ENCODE results near the gene RABGAP1.

RABGAP1 gene

DNA sequence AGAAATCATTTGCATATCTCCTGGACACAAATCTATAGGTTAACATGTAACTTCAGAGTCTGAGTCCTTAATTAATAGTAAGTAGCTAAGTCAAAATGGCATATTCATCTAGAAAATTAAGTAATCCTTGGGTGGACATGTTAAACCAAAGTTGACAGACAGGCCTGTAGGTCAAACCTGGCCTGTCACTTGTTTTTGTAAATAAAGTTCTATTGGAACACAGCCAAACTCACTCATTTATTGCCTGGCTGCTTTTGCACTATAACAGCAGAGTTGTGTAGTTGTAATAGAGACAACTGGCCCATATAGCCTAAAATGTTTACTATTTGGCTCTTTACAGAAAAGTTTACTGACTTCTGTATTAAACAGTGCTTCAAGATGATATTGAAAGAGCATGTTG lies 68.1 kb downstream of the RABGAP1 start:
- DNase-seq (ENCODE audit: low spot score): no peak

DNA sequence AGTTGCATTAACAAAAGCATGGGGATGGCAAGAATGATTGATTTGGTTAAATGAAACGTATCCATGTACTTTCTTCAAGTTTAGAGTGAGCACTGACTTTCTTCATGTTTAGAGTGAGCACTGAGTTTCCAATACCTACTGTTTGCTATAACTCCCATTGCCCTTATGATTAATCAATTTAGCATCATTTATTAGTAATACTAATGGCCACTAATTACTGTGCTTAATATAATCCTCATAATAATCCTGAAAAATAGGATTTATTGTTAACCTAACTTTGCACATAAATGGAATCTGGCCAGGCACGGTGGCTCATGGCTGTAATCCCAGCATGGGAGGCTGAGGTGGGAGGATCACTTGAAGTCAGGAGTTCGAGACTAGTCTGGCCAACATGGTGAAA lies 70.6 kb downstream of the RABGAP1 start:
- DNase-seq (ENCODE audit: low spot score): no peak

DNA sequence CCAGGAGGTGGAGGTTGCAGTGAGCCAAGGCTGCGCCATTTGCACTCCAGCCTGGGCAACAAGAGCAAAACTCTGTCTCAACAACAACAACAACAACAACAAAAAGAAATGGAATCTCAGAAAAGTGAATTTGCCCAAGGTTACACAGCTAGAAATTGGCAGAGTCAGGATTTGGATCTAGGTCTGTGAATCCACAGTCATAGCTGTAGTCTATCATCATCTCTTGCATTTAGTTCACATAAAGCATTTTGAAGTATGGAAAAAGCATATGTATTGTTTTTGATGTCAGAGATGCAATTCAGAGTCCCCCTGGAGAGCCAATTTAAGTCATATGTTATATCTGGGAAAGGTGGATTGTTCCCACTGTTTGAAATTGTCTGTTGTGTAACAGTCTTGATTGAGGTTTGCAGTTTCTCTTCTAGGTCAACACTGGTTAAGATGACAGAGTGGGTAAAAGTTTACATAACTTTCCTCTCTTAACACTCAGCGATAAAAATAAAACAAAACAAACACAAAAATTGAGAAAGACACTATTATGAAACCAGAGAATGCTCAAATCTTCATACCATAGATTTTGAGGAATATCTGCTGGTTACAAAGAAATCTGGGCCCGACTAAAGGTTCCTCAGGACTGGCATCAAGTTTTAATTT lies 71.2 kb downstream of the RABGAP1 start:
- no peak for DNase-seq (ENCODE audit: low spot score)

DNA sequence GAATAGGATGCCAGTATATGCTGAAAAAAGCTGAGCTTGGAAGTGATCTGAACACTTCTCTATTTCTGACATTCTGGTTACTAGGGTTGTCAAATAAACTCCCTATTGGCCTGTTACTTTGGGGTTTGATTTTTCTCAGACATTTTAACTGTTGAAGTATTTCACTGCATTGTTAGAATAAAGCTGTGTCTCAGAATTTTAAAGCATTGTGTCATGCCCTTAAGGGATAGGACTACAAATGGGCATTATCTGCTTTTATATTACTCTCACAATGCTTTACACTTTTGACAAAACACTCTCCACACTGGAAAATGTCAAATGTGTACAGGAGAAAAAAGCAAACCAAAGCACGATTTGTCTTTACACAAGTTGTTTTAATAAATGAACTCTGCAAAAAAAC lies 75.8 kb downstream of the RABGAP1 start:
- DNase-seq (ENCODE audit: low spot score): no peak

DNA sequence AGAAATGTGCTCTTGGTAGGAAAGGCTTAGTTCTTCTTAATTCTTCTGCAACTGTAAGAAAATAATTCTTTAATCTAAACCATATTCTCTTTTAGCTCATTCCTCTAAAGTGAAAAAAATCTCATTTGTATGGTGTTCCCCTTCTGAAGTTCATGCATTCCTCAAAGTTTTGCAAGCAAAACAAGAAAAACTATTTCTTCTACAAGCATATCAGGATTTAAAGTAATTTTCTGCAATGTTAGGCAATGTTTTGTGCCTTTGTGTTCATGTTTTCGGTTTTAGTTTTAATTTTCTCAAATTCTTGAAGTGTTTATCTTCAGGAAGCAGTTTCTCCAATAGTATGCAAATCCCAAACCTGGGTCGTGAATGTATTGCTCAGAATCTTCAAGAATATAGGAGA lies 80.0 kb downstream of the RABGAP1 start:
- no peak for DNase-seq (ENCODE audit: low spot score)

DNA sequence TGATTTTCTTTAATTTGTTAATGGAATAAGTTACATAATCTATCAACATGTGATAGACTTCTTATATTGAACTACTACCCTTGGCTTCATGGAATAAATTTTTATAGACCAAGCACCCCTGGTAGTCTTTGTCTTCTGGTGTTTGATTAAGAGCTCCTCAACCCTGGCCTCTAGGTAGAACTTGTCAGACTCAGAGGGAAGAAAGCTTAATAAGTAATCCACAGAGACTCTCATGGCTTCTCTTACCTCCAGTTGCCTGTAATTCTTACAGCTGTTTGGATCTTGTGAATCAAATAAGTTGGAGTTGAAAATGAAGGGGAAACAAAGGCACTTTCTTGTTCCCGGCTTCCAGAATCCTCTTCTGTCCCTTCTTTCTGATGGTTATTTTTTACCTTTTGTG lies 85.6 kb downstream of the RABGAP1 start:
- no peak for DNase-seq (ENCODE audit: low spot score)

DNA sequence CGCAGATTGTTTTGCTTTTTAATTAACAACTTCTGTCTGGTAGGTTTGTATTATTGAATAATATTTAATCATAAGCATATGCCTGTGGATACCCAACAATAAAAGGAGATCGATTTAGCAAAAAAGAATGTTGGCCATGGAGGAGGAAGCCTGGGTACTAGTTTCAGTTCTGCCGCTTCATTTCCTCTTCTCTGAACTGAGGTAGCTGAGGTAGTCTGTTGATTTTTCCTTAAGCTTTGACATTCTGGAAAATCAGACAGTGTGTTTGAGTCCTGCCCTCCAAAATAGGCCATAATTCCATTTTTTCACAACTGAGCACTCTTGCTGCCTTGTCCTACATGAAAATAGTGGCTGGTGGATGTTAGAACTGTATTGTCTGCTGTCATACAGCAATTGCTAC lies 86.7 kb downstream of the RABGAP1 start:
- no peak for DNase-seq (ENCODE audit: low spot score)

DNA sequence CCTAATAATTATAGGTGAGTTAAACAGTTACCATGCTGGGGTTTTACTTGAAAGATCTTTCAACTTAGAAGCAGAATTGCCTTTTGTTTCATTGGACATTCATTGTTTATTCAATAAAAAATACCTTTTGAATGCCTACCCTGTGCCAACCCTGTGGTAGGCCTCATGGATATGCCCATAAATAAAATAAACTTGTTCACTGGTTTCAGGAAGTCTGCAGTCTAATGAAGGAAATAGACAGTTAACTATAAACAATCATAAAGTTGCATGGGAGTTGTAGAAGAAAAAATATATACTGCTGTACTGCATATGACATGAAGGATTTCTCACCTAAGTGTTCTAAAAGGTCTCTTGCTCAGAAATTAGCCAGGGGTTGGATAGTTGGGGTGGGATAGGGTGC lies 87.3 kb downstream of the RABGAP1 start:
- DNase-seq (ENCODE audit: low spot score): no peak

DNA sequence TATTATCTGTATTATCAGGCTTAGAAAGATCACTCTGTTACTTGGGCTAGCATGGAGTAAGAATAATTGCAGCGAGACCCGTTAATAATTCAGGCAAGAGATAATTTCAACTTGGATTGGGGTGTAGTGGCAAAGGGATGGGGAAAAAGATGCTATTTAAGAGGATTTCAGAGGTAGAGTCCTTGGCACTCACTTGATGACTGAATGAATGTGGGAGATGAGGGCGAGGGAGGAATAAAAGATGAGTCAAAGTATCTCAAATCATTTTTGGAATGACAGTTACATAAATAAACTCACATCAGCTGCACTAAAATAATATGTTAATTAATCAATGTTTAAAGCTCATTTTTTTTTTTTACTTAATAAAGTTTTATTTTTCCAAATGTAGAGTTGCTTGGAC lies 88.2 kb downstream of the RABGAP1 start:
- no peak for DNase-seq (ENCODE audit: low spot score)

DNA sequence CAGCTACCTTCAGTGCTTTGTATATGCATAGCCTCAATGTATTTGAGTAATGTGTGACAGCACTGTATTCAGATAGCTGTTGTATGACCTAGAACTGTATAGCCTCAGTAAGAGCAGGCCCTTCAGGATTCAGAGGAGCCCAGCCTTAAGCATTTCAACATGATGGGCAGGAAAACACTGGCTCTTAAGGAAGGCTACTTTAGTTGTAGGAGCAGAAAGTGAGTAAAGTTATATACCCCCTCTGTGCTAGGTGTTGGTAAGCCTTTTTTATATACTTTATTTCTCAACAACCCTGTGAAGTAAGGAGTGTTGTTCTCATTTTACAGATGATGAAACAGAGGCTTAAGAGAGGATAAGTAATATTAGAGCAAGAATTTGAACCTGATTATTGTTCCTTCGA lies 91.1 kb downstream of the RABGAP1 start:
- no peak for DNase-seq (ENCODE audit: low spot score)

DNA sequence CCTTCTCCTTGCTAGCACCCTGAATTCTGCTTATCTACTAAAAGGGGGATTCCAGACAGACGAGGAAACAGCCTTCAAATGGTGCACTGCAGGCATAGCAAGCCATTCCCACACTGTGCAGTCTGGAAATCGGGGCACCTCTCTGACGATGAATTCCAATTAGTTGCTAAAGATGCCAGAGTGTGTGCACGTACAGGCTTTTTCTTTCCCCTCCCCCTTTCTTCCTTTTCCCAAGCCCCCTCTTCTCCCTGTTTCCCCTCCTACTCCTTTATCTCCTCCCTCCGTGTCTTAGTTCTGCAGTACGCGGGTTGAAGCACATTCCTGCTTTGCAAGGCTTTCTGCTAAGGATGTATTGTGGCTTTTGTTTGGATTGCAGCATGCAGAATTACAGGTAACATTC lies 92.5 kb downstream of the RABGAP1 start, which contains the start of gene GPR21:
GPR21 (plus strand) TSS at position 316 of the 400 bp plus-strand sequence. CDS start 900 bp downstream, outside the sequence.
- DNase-seq (ENCODE audit: low spot score): no peak

DNA sequence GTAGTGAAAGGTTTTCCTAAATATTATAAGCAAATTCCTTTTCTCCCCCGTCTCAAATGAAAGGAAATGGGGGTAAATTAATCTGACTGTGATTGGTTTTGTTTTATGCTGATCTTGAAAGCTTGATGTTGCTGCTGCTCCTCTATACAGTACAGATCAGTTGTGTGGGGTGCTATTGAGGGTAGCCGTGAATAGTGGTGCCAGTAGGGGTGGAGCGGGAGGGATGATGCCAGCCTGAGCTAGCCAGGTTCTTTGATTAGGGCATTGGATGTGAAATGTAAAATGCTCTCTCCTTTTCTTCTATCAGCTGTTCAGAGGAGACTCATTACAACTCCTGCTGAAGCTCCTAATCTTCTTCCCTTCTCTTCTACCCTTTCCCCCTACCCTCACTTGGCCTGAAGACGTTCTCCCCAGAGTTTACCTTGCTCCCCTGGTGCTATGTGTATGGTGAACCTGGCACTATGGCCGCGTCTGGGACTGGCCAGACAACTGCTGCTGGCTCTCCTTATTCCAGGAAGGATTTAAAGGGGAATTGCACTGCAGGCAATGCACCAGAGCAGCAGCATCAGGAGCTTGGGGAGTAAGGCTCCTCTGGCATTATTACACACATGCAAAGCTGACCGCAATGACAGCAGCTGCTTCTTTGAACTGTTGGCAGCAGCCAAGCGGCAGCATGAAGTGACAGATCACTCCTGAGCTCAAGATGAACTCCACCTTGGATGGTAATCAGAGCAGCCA lies 93.2 kb downstream of the RABGAP1 start:
- DNase-seq (ENCODE audit: low spot score): no peak

DNA sequence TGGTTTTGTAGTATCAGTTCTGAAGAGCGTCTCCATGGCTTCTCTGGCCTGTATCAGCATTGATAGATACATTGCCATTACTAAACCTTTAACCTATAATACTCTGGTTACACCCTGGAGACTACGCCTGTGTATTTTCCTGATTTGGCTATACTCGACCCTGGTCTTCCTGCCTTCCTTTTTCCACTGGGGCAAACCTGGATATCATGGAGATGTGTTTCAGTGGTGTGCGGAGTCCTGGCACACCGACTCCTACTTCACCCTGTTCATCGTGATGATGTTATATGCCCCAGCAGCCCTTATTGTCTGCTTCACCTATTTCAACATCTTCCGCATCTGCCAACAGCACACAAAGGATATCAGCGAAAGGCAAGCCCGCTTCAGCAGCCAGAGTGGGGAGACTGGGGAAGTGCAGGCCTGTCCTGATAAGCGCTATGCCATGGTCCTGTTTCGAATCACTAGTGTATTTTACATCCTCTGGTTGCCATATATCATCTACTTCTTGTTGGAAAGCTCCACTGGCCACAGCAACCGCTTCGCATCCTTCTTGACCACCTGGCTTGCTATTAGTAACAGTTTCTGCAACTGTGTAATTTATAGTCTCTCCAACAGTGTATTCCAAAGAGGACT lies 94.2 kb downstream of the RABGAP1 start:
- peak; percentile 38 for DNase-seq (ENCODE audit: low spot score)

DNA sequence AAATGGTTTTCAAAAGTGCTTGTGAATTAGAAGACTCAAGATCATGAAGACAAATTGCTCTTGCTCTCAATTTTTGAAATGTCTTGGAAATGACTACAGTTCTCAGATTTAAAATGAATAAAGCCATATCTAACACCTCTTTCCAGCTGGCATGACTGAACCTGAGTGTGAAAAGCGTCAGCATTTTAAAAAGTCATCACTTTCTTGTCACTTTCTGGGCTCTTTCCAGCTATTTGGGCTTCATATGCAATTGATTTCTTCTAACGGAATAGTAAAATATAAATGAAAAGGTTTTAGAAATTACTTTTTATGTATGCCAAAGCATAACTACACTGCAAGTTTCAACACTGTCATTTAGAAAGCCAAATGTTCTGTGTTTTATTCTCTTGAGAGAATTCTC lies 95.0 kb downstream of the RABGAP1 start:
- DNase-seq (ENCODE audit: low spot score): no peak

DNA sequence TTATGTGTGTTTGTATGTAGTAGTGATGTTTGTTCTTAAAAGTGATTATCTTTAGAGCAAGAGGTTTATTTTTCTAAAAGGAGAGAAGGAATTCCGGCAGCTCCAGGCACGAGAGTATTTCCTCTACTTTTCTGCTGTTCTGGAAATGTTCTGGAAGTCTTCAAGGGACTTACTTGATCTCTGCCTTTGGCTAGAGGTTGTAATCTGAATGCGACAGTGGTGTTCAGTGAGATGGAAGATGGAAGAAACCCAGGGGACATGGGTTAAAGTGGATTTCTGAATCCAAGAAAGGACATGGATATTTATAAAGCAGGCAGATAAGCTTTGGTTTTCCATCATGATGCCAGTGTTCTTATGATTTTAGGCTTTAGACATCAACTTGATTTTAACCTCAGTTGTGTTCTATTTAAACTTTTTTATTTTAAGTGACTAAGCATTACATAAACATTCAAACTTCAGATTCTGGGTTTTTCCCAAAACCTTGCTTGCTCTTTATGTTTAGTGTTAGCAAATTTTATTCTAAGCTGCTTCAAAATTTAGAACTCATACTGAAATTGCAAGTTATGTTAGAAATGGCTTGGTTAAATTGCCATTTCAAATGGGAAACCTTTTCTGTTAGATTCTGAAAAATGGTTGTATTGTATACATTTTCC lies 96.2 kb downstream of the RABGAP1 start:
- no peak for DNase-seq (ENCODE audit: low spot score)

DNA sequence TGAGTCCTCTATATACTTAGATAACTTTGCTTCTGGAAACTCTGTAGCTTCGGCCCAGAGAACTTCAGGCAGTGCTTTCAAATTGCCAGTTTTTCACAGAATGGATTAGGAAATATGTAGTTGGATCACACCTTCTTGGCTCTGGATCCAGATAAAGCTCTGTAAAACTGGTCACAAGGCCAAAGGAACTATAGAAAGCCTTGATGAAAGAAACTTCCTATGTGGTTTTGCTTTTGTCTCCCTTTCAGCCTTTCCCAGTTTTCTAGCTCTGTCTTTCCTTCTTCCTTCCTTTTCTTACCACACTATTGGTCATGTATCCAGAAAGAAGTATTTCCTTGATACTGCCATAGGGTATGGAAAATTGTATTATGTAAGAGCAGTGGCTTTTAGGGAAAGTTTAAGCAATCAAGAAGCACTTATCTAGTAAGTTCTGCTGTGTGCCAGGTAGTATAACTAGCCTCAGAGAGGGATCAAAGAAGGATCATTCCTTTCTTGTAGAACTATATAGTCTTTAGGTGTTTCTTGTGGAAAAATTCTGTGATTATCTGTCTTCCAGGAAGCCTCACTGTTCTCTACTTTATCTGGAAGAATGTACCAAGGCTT lies 98.9 kb downstream of the RABGAP1 start:
- no peak for DNase-seq (ENCODE audit: low spot score)

DNA sequence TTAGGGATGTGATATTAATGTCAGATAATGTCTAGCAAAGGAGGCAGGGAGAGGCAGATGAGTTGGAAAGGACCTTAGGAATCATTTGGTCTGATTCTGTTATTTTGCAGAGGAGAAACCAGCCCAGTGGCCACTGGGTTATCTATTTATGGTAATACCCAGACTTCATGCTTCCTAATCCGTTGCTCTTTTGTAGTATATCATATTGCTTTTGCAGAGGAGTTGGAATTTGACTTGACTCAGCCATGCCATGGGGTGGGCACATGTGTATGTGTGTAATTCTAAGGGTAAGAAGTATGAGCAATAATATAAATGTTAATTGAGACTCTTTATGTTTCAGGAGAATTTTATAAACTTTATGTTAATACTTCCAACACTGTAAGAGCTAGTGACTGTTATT lies 100.0 kb downstream of the RABGAP1 start:
- DNase-seq (ENCODE audit: low spot score): no peak

DNA sequence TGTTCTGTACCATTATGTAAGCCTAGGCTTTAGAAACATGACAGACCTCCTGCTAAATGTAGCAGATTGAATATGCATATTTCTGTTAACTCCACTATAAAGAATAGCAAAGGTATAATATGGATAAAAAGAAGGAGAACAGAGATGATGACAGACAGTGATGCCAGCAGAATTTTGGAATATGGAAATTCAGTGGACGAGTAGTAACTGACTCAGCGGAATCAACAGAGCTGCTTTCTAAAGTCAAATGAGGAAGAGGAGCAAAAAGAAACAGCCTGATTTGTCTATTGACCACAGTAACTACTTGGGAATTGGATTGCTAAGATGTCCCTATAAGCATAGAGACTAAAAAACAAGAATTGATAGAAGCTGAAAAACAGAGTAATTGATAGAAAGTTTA lies 100.7 kb downstream of the RABGAP1 start:
- DNase-seq (ENCODE audit: low spot score): no peak

DNA sequence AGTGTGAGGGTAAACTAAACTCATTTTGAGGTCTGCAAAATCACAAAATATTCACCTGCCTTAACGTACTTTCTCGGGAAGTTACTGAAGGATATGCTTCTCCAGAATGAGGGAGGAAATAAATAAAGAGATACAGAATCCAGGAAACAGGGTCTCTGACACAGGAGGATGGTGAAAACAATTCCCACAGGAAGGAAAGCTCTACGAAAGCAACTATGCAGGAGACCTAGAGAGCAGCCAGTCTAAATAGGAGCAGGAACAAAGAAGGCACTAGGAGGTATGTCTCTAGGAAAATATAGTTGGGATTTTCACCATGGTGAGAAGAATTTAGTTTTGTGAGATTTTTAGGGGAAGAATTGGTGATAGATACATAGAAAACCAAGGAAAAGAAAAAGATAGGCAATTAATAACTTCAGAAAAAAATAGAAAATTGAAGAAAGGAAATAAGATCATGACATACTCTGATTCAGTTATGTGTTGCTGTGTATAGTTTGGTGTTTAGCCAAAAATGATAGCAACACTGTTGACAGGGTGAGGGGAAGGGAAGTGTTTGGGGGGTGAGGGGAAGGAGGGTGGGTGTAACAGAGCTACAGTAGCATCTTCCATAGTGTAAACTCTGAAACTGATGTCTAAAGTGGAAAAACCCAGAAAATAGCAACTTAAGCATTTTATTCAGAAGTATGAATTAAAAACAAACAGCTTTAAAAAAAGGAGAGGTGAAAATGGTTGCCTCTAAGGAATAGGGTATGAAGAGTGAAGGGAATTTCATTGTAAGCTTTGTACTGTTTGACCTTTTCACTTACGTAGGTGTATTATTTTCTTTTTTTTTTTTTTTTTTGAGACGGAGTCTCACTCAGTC lies 102.5 kb downstream of the RABGAP1 start:
- no peak for DNase-seq (ENCODE audit: low spot score)

DNA sequence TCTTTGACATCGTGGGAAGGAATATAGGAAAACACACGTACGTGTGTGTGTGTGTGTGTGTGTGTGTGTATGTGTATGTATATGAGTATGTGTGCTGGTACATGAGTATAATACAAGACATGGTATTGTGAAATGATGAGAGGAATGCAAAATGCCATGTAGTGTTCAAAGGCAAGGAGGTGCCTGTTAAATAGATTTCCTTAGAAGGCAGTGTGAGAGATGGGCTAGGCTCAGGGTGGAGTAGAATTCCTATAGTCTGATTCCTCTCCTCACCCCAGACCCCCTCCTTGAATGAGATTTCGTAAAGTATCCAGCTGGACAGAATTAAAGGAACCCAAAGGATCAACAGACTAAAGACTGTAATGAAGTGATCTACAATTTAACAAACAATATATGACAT lies 103.8 kb downstream of the RABGAP1 start:
- no peak for DNase-seq (ENCODE audit: low spot score)

DNA sequence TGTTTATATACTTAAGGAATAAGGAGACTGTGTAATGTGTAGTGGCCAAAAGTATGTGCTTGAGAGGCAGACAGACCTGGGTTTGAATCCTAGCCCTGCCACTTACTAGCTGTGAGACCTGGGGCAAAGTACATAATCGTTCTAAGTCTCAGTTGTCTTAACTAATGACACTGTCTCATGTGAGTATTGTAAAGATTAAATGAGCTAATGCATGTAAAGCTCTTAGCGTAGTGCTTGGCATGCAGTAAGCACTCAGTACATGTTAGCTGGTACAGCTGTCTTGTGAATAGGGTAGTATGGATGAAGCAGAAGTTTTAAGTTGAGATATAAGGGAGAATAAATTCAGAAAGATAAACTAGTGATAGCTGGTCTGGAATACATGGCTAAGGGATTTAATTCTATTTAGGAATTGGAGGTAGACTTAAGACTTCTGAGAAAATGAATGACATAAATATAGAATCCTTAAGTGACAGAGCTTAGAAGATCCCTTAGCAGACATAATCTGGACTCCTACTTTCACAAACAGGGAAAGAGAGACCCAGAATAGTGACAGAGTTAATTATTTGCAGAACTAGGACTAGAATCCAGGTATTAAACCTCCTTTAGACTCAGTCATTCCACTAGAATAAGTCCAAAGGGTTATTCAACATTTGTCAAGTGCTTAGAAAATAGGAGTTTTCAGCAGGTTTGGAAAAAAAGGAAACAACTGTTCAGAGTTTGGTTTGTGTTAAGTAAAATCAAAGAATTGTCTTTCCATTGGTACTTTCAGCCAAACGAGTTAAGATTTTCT lies 105.8 kb downstream of the RABGAP1 start:
- no peak for DNase-seq (ENCODE audit: low spot score)

Measured in hematopoietic multipotent progenitor cell treated with erythropoietin and hydrocortisone succinate and interleukin-3 and kit ligand, for 17 days (in vitro differentiated cells).